IMR-90 (cell line): ENCODE results near the gene GLIS1.

ENCODE experiments used
- CHD1 ChIP-seq: IDR thresholded peaks from 2 replicates; pipeline ENCODE4 v1.6.1; 2012; ENCODE audit warnings: low read depth, low read length, improper control_type of control experiment
- FOS ChIP-seq: fragments of 150-350 bp; IDR thresholded peaks from 2 replicates; pipeline ENCODE4 v1.6.1; 2016; ENCODE audit warnings: low read depth, low read length
- MAZ ChIP-seq: IDR thresholded peaks from 2 replicates; pipeline ENCODE4 v1.6.1; 2012; ENCODE audit warnings: low read depth, mild to moderate bottlenecking, low read length, improper control_type of control experiment, moderate library complexity, borderline replicate concordance
- MXI1 ChIP-seq: IDR thresholded peaks from 2 replicates; pipeline ENCODE4 v1.6.1; 2012; ENCODE audit warnings: low read depth, mild to moderate bottlenecking, low read length, moderate library complexity, borderline replicate concordance
- POLR2A ChIP-seq: IDR thresholded peaks from 2 replicates; pipeline ENCODE4 v1.6.1; 2012; ENCODE audit warnings: mild to moderate bottlenecking, low read depth, low read length
- RAD21 ChIP-seq: IDR thresholded peaks from 2 replicates; pipeline ENCODE4 v1.6.1; 2012; ENCODE audit warnings: low read length, improper control_type of control experiment
- RFX5 ChIP-seq: IDR thresholded peaks from 2 replicates; pipeline ENCODE4 v1.8.0; 2012; ENCODE audit warnings: low read depth, mild to moderate bottlenecking, low read length, moderate library complexity
- TF ChIP-seq, protein P1 (sequence below): conservative IDR thresholded peaks from 2 replicates; pipeline ENCODE4 v1.5.1; 2012; ENCODE audit warnings: mild to moderate bottlenecking, low read depth, low read length, improper control_type of control experiment
- TF ChIP-seq, protein P2 (sequence below): fragments of 150-350 bp; IDR thresholded peaks from 2 replicates; pipeline ENCODE4 v1.6.1; 2017; ENCODE audit warnings: mild to moderate bottlenecking, antibody characterized with exemption, low read length, low read depth
- TF ChIP-seq, protein P3 (sequence below): fragments of 150-350 bp; IDR thresholded peaks from 2 replicates; pipeline ENCODE4 v1.6.1; 2016; ENCODE audit warnings: low read depth, mild to moderate bottlenecking, low read length, moderate library complexity, borderline replicate concordance

DNA sequence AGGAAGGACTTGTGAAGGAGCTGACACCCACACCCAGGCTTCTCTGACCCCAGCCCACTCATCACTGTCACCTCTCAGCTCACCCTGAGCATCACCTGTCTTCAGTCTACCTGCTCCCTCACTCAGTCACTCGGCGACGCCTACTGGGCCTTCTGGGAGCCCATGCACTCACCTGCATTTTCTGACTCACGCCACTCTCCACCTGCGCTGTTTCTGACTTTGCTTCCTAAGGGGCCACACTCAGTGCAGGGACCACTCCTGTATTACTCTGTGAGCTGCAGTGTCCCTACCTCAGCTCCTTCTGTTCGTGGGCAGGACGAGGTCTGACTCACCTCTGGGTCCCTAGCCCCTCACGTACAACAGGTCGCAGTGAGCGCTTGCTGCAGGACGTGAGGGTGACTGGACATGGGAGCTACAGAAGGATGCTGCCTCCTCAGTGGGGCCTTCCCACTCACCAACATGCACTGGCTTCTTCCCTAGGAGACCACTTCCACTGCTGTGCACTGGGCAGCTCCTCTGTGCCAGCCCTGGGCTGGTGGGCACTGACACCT is 102.3 kb downstream of the GLIS1 start:
- TF ChIP-seq POLR2A (no peak), MXI1 (no peak), RAD21 (no peak), MAZ (no peak), RFX5 (no peak), CHD1 (no peak), FOS (no peak)
- TF ChIP-seq, protein P1, sequence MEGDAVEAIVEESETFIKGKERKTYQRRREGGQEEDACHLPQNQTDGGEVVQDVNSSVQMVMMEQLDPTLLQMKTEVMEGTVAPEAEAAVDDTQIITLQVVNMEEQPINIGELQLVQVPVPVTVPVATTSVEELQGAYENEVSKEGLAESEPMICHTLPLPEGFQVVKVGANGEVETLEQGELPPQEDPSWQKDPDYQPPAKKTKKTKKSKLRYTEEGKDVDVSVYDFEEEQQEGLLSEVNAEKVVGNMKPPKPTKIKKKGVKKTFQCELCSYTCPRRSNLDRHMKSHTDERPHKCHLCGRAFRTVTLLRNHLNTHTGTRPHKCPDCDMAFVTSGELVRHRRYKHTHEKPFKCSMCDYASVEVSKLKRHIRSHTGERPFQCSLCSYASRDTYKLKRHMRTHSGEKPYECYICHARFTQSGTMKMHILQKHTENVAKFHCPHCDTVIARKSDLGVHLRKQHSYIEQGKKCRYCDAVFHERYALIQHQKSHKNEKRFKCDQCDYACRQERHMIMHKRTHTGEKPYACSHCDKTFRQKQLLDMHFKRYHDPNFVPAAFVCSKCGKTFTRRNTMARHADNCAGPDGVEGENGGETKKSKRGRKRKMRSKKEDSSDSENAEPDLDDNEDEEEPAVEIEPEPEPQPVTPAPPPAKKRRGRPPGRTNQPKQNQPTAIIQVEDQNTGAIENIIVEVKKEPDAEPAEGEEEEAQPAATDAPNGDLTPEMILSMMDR: no peak
- TF ChIP-seq, protein P2, sequence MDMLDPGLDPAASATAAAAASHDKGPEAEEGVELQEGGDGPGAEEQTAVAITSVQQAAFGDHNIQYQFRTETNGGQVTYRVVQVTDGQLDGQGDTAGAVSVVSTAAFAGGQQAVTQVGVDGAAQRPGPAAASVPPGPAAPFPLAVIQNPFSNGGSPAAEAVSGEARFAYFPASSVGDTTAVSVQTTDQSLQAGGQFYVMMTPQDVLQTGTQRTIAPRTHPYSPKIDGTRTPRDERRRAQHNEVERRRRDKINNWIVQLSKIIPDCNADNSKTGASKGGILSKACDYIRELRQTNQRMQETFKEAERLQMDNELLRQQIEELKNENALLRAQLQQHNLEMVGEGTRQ: no peak
- TF ChIP-seq, protein P3, sequence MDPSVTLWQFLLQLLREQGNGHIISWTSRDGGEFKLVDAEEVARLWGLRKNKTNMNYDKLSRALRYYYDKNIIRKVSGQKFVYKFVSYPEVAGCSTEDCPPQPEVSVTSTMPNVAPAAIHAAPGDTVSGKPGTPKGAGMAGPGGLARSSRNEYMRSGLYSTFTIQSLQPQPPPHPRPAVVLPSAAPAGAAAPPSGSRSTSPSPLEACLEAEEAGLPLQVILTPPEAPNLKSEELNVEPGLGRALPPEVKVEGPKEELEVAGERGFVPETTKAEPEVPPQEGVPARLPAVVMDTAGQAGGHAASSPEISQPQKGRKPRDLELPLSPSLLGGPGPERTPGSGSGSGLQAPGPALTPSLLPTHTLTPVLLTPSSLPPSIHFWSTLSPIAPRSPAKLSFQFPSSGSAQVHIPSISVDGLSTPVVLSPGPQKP: no peak
